Activated CD4-positive, alpha-beta memory T cell treated with anti-CD3 and anti-CD28 coated beads, Interleukin-2, amount 10 ng/mL, durations not matched to agents 7 days and 5 days (primary cell): ENCODE measurements around the gene CYP2S1. TPM values are rescaled to one million over a fixed set of nuclear protein-coding genes. Genes with fewer than 3 reads are reported as not detected.
"Not testable (repeated sequence)": the region's sequence is repeated elsewhere in the genome, so short reads cannot be mapped to it uniquely, and the experiment has no call there.

Source experiments
- CTCF ChIA-PET: fragments of 350-600 bp; sonication (Branson Sonifier 250); formaldehyde crosslinking; loops from one replicate; lab custom pipeline; 2021; ENCODE audit warnings: antibody characterized with exemption, inconsistent platforms; lab: Charles Lee
- POLR2A ChIA-PET: fragments of 350-600 bp; sonication (Branson Sonifier 250); formaldehyde crosslinking; loops from one replicate; lab custom pipeline; 2021; ENCODE audit warnings: antibody characterized with exemption; lab: Charles Lee
- DNase-seq: peaks from one replicate; pipeline ENCODE4 v3.0.0-alpha.2; 2020
- H3K27ac Mint-ChIP-seq: one replicate; pipeline ENCODE4 v1.8.0; 2021; ENCODE audit warnings: mild to moderate bottlenecking, mixed read lengths
- H3K27me3 Mint-ChIP-seq: one replicate; pipeline ENCODE4 v1.8.0; 2021; ENCODE audit warnings: mixed read lengths
- H3K36me3 Mint-ChIP-seq: one replicate; pipeline ENCODE4 v1.8.0; 2021; ENCODE audit warnings: low read depth, mixed read lengths
- H3K4me1 Mint-ChIP-seq: one replicate; pipeline ENCODE4 v1.8.0; 2021; ENCODE audit warnings: mixed read lengths
- H3K4me3 Mint-ChIP-seq: one replicate; pipeline ENCODE4 v1.8.0; 2021; ENCODE audit warnings: mild to moderate bottlenecking, mixed read lengths
- H3K9me3 Mint-ChIP-seq: one replicate; pipeline ENCODE4 v1.8.0; 2021; ENCODE audit warnings: mixed read lengths
- total RNA-seq, 2 experiments: library from RNA; stranded (reverse); gene quantifications; one replicate each; pipeline ENCODE4 v1.2.3, GENCODE V29; 2021

Gene CYP2S1, protein sequence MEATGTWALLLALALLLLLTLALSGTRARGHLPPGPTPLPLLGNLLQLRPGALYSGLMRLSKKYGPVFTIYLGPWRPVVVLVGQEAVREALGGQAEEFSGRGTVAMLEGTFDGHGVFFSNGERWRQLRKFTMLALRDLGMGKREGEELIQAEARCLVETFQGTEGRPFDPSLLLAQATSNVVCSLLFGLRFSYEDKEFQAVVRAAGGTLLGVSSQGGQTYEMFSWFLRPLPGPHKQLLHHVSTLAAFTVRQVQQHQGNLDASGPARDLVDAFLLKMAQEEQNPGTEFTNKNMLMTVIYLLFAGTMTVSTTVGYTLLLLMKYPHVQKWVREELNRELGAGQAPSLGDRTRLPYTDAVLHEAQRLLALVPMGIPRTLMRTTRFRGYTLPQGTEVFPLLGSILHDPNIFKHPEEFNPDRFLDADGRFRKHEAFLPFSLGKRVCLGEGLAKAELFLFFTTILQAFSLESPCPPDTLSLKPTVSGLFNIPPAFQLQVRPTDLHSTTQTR
- 1 to 10 TPM in 1 of 2 experiments, under 1 TPM in 1; 0.68 to 1.6 TPM for total RNA-seq

DNA sequence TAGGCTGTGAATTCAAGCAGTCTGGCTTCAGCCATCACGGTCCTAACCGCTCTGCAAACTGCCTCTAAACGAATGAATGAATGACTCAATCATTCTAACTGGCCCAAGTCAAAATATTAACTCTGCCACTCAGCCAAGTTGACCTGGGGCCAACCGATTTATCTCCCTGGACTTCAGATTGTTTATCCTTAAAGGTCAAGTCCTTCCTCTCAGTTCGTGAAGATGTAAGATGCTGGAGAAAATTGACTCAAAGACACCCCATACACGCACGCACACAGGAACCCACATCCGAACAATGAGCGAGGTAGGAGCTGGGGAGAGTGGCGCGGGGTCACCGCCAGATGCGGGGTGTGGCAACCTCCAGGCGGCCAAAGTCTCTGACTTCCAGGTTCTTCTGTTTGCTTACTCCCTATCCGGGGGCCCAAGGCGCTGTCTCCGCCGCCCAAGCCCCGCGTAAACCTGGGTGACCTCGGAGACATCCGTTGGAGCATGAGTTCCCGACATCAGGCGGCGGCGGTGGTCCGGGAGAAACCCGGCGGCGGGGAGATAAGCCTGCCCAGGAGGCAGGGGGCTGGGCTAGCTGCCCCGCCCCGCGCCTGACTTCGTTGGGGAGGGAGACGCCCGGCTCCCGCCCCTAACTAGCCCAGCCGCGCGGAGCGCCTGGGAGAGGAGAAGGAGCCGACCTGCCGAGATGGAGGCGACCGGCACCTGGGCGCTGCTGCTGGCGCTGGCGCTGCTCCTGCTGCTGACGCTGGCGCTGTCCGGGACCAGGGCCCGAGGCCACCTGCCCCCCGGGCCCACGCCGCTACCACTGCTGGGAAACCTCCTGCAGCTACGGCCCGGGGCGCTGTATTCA, at the start of gene CYP2S1:
CYP2S1 (plus strand) TSS at position 646 of the 856 bp plus-strand sequence; CDS start at position 692, 46 bp downstream.
- H3K36me3 Mint-ChIP-seq = no peaks in the 10 kb centered on the region
- ChIA-PET POLR2A (interaction anchor here (1.0 kb wide), 1 partner anchor 70 kb away, joined by 3 read pairs; no protein-coding TSS in a partner anchor), CTCF (no interaction called here)
- H3K4me1 Mint-ChIP-seq = peaks cover 16% of the 10 kb centered on the region
- no peak within 1 kb of the TSS for H3K27ac Mint-ChIP-seq
- peaks cover 44% of the 10 kb centered on the region for H3K27me3 Mint-ChIP-seq
- no peaks in the 10 kb centered on the region for H3K9me3 Mint-ChIP-seq
- peak; percentile 27 for DNase-seq
- peak within 1 kb of the TSS; percentile 40 for H3K4me3 Mint-ChIP-seq

DNA sequence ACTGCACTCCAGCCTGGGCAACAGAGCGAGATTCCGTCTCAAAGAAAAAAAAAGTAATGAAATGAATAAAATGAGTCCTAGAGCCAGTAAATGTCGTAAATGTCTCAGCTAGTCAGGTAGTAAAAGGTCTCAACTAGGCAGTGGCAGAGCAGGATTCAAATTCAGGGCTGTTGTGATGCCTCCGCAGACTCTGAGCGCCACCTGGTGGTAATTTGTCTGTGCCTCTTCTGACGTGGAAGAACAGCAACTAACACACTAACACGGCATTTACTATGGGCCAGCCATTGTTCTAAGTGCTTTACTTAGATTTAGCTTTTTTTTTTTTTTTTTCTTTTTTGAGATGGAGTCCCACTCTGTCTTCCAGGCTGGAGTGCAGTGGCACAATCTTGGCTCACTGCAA, 48.6 kb upstream of the CYP2S1 start:
- DNase-seq = peak; percentile 90
- POLR2A ChIA-PET = interaction anchor here (1.0 kb wide), 1 partner anchor 17 kb away, joined by 3 read pairs; no protein-coding TSS in a partner anchor
- H3K9me3 Mint-ChIP-seq = no peaks in the 10 kb centered on the region
- no peak overlapping the region for H3K27ac Mint-ChIP-seq
- H3K4me1 Mint-ChIP-seq = no peaks in the 10 kb centered on the region
- no peaks in the 10 kb centered on the region for H3K36me3 Mint-ChIP-seq
- no peak overlapping the region for H3K4me3 Mint-ChIP-seq
- CTCF ChIA-PET = interaction anchor here (0.5 to 3.5 kb wide), 22 partner anchors 9 to 1070 kb away, joined by 3 to 27 read pairs (median 4); no protein-coding TSS in a partner anchor
- H3K27me3 Mint-ChIP-seq = peaks cover 17% of the 10 kb centered on the region

DNA sequence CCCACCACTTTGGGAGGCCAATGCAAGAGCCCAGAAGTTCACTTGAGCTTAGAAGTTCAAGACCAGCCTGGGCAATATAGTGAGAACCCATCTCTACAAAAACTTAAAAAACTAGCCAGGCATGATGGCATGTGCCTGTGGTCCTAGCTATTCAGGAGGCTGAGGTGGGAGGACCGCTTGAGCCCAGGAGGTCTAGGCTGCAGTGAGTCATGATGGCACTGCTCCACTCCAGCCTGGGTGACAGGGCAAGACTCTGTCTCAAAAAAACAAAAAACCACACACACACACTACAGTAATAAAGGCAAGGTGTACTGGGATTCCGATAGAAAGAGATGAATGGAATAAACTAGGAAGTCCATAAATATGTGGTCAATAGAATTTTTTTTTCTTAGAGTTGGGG, 43.2 kb upstream of the CYP2S1 start:
- H3K4me1 Mint-ChIP-seq = no peaks in the 10 kb centered on the region
- ChIA-PET CTCF (interaction anchor here (1.0 kb wide), 1 partner anchor 175 kb away, joined by 3 read pairs; no protein-coding TSS in a partner anchor), POLR2A (no interaction called here)
- H3K9me3 Mint-ChIP-seq = no peaks in the 10 kb centered on the region
- H3K4me3 Mint-ChIP-seq = no peak overlapping the region
- no peaks in the 10 kb centered on the region for H3K36me3 Mint-ChIP-seq
- DNase-seq = no peak
- H3K27me3 Mint-ChIP-seq = peaks cover 13% of the 10 kb centered on the region
- no peak overlapping the region for H3K27ac Mint-ChIP-seq

DNA sequence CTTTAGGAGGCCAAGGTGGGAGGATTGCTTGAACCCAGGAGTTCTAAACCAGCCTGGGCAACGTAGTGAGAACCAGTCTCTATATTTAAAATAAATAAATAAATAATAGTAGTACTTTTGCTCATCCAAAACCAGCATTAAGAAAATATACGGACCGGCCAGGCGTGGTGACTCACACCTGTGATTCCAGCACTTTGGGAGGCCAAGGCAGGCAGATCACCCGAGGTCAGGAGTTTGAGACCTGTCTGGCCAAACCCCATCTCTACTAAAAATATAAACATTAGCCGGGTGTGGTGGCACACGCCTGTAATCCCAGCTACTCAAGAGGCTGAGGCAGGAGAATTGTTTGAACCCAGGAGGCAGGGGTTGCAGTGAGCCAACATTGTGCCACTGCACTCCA, 42.0 kb upstream of the CYP2S1 start:
- DNase-seq, H3K27ac Mint-ChIP-seq, H3K4me1 Mint-ChIP-seq, H3K9me3 Mint-ChIP-seq, POLR2A ChIA-PET, H3K27me3 Mint-ChIP-seq, H3K4me3 Mint-ChIP-seq, H3K36me3 Mint-ChIP-seq: not testable (repeated sequence)
- CTCF ChIA-PET = interaction anchor here (0.7 kb wide), 1 partner anchor 846 kb away, joined by 5 read pairs; no protein-coding TSS in a partner anchor

DNA sequence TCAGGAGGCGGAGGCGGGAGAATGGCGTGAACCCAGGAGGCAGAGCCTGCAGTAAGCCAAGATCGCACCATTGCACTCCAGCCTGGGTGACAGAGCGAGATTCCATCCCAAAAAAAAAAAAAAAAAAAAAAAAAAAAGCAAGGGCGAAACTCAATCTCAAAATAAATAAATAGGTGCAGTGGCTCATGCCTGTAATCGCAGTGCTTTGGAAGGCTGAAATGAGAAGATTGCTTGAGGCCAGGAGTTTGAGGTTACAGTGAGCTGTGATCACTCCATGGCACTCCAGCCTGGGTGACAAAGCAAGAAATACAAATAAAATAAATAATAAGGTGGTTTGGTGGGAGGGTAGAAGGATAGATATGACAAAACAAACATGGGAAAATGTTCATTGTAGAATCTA, 39.0 kb upstream of the CYP2S1 start:
- no peaks in the 10 kb centered on the region for H3K4me1 Mint-ChIP-seq
- CTCF ChIA-PET = no interaction called here
- POLR2A ChIA-PET = no interaction called here
- H3K27me3 Mint-ChIP-seq = no peaks in the 10 kb centered on the region
- no peaks in the 10 kb centered on the region for H3K9me3 Mint-ChIP-seq
- H3K27ac Mint-ChIP-seq = no peak overlapping the region
- no peaks in the 10 kb centered on the region for H3K36me3 Mint-ChIP-seq
- DNase-seq = no peak
- no peak overlapping the region for H3K4me3 Mint-ChIP-seq

DNA sequence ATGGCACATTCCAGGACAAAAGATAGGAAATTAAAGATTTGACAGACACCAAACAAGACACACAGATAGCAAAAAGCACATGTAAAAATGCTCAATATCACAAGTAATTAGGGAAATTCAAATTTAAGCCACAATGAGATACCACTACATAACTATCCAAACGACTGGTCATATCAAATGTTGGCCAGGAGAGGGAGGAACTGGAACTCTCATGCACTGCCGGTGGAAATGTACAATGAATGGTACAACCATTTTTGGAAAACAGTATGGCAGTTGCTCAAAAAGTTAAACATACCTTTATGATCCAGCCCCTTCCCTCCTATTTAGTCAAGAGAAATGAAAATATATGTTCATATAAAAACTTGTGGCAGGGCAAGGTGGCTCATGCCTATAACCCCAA, 36.8 kb upstream of the CYP2S1 start:
- Mint-ChIP-seq H3K36me3 (no peaks in the 10 kb centered on the region), H3K4me1 (no peaks in the 10 kb centered on the region), H3K27me3 (no peaks in the 10 kb centered on the region), H3K27ac (no peak overlapping the region), H3K4me3 (no peak overlapping the region), H3K9me3 (no peaks in the 10 kb centered on the region)
- CTCF ChIA-PET = no interaction called here
- POLR2A ChIA-PET = no interaction called here
- no peak for DNase-seq

DNA sequence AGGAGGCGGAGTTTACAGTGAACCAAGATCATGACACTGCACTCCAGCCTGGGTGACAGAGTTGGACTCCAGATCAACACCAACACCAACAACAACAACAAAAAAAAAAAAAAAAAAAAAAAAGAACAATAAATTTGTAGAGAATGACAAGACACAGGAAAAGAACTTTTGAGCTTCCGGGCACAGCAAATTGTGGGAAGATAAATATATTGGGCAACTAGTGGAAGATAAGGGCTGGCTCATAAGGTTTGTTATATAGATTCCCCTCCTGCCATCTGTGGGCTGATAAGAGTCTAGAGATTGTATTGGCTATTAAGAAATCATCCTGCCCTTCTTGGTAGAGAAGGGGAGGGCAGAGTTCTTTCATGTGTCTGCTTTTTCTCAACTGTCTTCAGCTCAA, 33.1 kb upstream of the CYP2S1 start:
- no peaks in the 10 kb centered on the region for H3K9me3 Mint-ChIP-seq
- POLR2A ChIA-PET = no interaction called here

DNA sequence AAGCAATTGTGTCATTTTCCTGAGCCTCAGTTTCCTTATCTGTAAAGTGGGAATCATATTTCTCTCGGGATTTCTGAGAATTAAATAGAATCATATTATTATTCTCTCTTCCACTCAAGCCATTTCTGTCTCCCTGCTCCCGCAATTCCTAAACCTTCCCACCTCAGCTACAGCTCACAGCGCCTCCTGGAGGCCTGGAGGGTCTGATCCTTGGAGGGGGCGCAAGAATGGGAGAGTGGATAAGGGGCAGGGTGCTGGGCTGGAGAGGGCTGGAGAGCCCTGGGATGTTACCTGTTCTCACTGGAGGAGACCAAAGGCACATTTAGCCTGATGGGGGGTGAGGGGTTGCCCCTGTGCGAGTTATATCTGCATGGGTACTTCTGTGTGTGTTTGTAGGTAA, 31.1 kb upstream of the CYP2S1 start:
- Mint-ChIP-seq H3K4me3 (no peak overlapping the region), H3K27ac (no peak overlapping the region), H3K27me3 (no peaks in the 10 kb centered on the region), H3K4me1 (no peaks in the 10 kb centered on the region), H3K36me3 (no peaks in the 10 kb centered on the region), H3K9me3 (no peaks in the 10 kb centered on the region)
- ChIA-PET CTCF (no interaction called here), POLR2A (no interaction called here)
- DNase-seq = no peak

More for the DNA sequence above, 33.1 kb upstream of the CYP2S1 start:
- Mint-ChIP-seq H3K36me3 (no peaks in the 10 kb centered on the region), H3K27ac (no peak overlapping the region), H3K4me3 (no peak overlapping the region), H3K27me3 (no peaks in the 10 kb centered on the region), H3K4me1 (no peaks in the 10 kb centered on the region)
- DNase-seq = no peak
- CTCF ChIA-PET = no interaction called here

DNA sequence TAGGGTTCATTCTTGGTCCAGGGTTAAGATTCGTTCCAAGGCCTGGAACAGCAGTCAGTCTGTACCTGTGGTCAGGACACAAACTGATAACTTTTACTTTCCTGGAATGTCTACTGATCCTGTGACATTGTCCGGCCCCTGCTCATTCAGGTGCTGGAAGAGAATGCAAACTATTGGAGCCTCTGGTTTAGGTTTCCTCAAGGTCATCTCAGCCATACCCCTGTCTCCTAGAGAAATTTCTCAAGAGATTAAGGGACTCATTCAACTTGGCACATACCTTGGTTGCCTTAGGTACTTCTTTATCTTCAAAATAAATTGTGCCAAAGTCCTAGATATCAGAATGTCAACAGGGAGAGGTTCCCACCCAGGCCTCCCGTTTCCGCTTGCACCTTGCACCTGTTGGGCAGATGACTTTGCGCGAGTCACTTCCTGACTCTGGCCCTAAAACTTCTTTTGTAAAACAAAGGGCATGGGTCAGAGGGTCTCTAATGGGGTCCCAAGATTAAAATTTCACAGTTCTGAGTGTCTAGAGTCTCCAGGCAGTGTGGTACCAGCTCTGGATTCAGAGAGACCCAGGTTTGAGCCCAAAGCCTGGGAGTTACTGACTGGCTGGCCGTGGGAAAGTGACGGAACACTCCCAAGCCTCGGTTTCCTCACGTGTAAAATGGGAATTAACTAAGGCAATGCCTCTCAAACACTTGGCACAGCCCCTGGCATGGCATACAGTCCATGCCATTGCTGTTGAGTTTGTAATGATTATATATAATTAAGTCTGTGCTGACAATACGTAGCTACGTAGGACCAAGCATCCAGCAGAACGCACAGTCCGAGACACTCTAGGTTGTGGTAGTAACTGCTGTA, 25.8 kb upstream of the CYP2S1 start:
- CTCF ChIA-PET = interaction anchor here (0.6 kb wide), 1 partner anchor 597 kb away, joined by 4 read pairs; no protein-coding TSS in a partner anchor
- no peaks in the 10 kb centered on the region for H3K27me3 Mint-ChIP-seq
- no peaks in the 10 kb centered on the region for H3K36me3 Mint-ChIP-seq
- H3K9me3 Mint-ChIP-seq = no peaks in the 10 kb centered on the region
- no peak overlapping the region for H3K4me3 Mint-ChIP-seq
- DNase-seq = no peak
- no peaks in the 10 kb centered on the region for H3K4me1 Mint-ChIP-seq
- POLR2A ChIA-PET = no interaction called here
- no peak overlapping the region for H3K27ac Mint-ChIP-seq

DNA sequence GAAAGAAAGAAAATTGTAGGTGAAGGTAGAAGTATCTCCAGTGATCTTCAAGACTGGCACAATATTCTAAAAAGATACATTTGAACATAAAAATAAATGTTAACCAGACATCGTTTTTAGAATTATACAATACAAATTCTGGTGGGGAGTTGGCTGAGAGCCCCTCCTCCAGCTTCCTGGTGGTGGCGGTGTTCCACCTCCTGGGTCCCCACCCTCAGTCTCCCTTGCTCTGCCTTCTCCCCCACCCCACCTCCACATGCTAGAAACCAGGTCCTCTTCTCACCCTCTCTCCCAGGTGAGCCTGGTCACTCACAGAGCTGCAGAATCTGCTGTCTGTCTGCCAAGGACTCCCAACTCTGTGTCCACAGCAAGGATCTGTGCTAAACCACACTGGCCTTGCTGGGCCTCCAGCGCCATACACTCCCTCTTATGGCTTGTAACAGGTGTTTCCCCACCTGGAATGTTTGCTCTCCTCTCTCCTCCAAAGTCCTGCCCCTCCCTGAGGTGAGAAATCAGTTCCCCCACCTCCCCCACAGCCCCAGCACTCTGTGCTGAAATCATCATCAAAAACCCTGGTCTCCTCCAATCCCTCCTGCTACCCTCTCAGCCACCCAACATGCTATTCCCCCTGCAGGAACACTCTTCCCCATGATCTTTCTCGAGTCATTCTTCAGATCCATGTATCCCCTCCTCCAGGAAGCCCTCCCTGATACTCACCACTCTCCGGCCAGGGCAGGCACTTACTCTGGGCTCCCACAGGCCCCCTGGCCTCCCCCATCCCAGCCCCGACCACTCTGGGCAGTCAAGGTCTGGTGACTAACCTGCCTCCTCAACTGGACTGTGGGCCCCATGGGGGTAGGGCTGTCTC, 20.5 kb upstream of the CYP2S1 start:
- ChIA-PET CTCF (no interaction called here), POLR2A (no interaction called here)
- H3K27ac Mint-ChIP-seq = no peak overlapping the region
- H3K9me3 Mint-ChIP-seq = no peaks in the 10 kb centered on the region
- H3K36me3 Mint-ChIP-seq = no peaks in the 10 kb centered on the region
- H3K4me1 Mint-ChIP-seq = peaks cover 10% of the 10 kb centered on the region
- no peak for DNase-seq
- H3K4me3 Mint-ChIP-seq = no peak overlapping the region
- H3K27me3 Mint-ChIP-seq = no peaks in the 10 kb centered on the region

DNA sequence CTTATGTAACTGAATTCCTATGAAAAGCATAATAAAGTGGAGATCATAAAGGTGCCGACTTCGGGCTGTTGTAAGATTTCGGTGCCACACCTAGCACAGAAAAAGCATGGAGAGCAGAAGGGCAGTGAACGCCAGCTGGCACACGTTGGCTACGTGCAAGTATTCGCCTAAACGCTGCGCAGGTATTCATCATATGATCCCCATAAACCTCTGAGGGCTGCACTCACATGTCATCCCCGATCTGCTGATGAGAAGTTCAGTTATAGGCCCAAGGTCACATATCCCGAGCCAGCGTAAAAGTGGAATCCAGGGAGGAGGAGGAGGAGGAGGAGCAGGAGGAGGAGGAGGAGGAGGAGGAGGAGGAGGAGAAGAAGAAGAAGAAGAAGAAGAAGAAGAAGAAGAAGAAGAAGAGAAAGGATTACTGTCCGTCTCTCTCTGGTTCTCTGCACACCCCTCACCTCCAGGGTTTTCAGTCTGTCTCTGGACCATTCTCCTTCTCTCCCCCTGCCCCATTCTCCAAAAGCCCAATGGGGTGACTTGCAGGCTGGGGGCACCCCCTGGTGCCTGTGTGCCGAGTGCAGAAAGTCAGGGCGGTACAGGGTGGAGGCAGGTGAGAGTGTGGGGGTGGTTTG, 18.6 kb upstream of the CYP2S1 start:
- ChIA-PET CTCF (no interaction called here), POLR2A (no interaction called here)
- Mint-ChIP-seq H3K27me3 (no peaks in the 10 kb centered on the region), H3K9me3 (no peaks in the 10 kb centered on the region), H3K36me3 (no peaks in the 10 kb centered on the region), H3K4me1 (peaks cover 10% of the 10 kb centered on the region), H3K27ac (no peak overlapping the region), H3K4me3 (no peak overlapping the region)
- no peak for DNase-seq
